ENCODE measurements around the gene MYO1D. TPM values are rescaled to one million over a fixed set of nuclear protein-coding genes. Genes with fewer than 3 reads are reported as not detected.

Gene MYO1D
- total and polyA plus RNA-seq, 2 donors (not counting 3 experiments of a cell fraction or from before 2014, with no cell fraction given) = 37.8 to 85.5 TPM

DNA sequence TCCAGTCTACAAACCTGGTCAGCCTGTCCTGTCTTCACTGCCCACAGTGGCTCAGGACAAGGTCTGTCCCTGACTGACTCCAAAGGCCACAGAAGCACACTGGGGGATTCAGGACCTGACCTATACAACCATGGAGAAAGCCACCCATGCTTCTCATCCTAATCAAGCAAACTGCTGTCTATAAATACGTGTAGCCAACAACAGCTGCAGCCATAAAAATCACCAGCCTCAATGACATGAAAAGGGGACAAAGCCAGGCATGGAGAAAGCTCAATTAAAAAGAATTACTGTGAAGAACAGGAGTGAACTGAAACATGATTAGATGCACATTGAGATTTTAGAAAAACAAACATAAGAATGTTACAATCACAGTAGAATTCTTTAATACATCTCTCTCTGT is 220.0 kb downstream of the MYO1D start:
- Histone ChIP-seq H3K4me2 (ENCODE audit: insufficient read depth, low read length) (no peak overlapping the region), H3K27me3 (ENCODE audit: control insufficient read depth in 2 of 2, insufficient read depth in 2 of 2, low read length in 2 of 2) (no peaks in the 10 kb centered on the region), H3K9ac (replicated peaks; ENCODE audit: extremely low read depth, insufficient read depth, low read length) (no peak overlapping the region), H3K4me3 (replicated peaks in 1 of 3; ENCODE audit: insufficient read depth in 1 of 3, low read depth in 1 of 3, low read length in 3 of 3) (no peak overlapping the region), H3K36me3 (ENCODE audit: control insufficient read depth in 2 of 2, extremely low read depth in 1 of 2, insufficient read depth in 2 of 2, low read length in 2 of 2) (peaks cover 8 to 9% of the 10 kb centered on the region in 2 experiments), H2AFZ (ENCODE audit: low read depth, low read length) (no peak overlapping the region), H3K4me1 (ENCODE audit: control insufficient read depth, extremely low read depth, insufficient read depth, low read length) (no peaks in the 10 kb centered on the region), H3K9me3 (replicated peaks; ENCODE audit: control insufficient read depth, insufficient read depth, low read length) (no peaks in the 10 kb centered on the region), H3K9me1 (replicated peaks; ENCODE audit: control insufficient read depth, extremely low read depth, insufficient read depth, low read length) (no peaks in the 10 kb centered on the region), H3K27ac (ENCODE audit: insufficient read depth, low read depth, low read length) (no peak overlapping the region), H3K79me2 (ENCODE audit: control insufficient read depth, insufficient read depth, low read length) (no peaks in the 10 kb centered on the region), H4K20me1 (replicated peaks; ENCODE audit: control insufficient read depth, extremely low read depth, insufficient read depth, low read length) (no peaks in the 10 kb centered on the region)
- intact Hi-C loops (cut with micrococcal nuclease) (loop anchor here (5.0 kb wide), 1 partner anchor 175 kb away; no protein-coding TSS in a partner anchor), dilution Hi-C loops (cut with MboI; ENCODE audit: extremely low pct_ligation_motif_present, low sequenced_read_pairs) (no loop called here)
- ChIA-PET CTCF (interaction anchor here (1.5 kb wide), 1 partner anchor 173 kb away, joined by 3 read pairs; no protein-coding TSS in a partner anchor), POLR2A (no interaction called here)
- DNase-seq (ENCODE audit: low read depth, low spot score) (no peak), FAIRE-seq (no peak)
- BruUV-seq (replicated peaks) = no TSS peak
- TF ChIP-seq POLR2AphosphoS5 (IDR thresholded peaks at IDR 0.05; ENCODE audit: insufficient read depth, low read depth, low read length) (no peak), FOS (IDR thresholded peaks at IDR 0.05; ENCODE audit: borderline replicate concordance, insufficient read depth, low read length) (no peak), MYC (IDR thresholded peaks at IDR 0.05; ENCODE audit: low read depth, low read length) (no peak), POLR2A (IDR thresholded peaks at IDR 0.05; ENCODE audit: low read depth, low read length) (no peak), EZH2 (IDR thresholded peaks at IDR 0.05; ENCODE audit: borderline replicate concordance, low read depth, low read length, severe bottlenecking) (no peak), JUN (IDR thresholded peaks at IDR 0.05; ENCODE audit: borderline replicate concordance, insufficient read depth, insufficient read length, low read depth) (no peak)
- TF ChIP-seq, protein P1, sequence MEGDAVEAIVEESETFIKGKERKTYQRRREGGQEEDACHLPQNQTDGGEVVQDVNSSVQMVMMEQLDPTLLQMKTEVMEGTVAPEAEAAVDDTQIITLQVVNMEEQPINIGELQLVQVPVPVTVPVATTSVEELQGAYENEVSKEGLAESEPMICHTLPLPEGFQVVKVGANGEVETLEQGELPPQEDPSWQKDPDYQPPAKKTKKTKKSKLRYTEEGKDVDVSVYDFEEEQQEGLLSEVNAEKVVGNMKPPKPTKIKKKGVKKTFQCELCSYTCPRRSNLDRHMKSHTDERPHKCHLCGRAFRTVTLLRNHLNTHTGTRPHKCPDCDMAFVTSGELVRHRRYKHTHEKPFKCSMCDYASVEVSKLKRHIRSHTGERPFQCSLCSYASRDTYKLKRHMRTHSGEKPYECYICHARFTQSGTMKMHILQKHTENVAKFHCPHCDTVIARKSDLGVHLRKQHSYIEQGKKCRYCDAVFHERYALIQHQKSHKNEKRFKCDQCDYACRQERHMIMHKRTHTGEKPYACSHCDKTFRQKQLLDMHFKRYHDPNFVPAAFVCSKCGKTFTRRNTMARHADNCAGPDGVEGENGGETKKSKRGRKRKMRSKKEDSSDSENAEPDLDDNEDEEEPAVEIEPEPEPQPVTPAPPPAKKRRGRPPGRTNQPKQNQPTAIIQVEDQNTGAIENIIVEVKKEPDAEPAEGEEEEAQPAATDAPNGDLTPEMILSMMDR (IDR thresholded peaks at IDR 0.05; ENCODE audit: extremely low read depth in 1 of 2, insufficient read depth in 1 of 2, low read depth in 1 of 2, low read length in 2 of 2) = no peak
- TF ChIP-seq, protein P2, sequence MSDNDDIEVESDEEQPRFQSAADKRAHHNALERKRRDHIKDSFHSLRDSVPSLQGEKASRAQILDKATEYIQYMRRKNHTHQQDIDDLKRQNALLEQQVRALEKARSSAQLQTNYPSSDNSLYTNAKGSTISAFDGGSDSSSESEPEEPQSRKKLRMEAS (IDR thresholded peaks at IDR 0.05; ENCODE audit: insufficient read depth, insufficient read length) = no peak
